Endodermal cell (in vitro differentiated cells): ENCODE data around the gene TMEM273. TPM values are rescaled to one million over a fixed set of nuclear protein-coding genes. Genes with fewer than 3 reads are reported as not detected.

Source experiments
- DNase-seq: peaks from one replicate; pipeline ENCODE4 v3.0.0-alpha.2; 2017
- H3K27ac ChIP-seq: 2 replicates; pipeline ENCODE4 v1.5.1; 2013; ENCODE audit warnings: mild to moderate bottlenecking, low read depth, low read length, moderate library complexity
- H3K27me3 ChIP-seq: 2 replicates; pipeline ENCODE4 v1.6.1; 2013; ENCODE audit warnings: mild to moderate bottlenecking, low read length, moderate library complexity; ENCODE audit not compliant: insufficient read depth, control insufficient read depth, poor library complexity, severe bottlenecking
- H3K36me3 ChIP-seq: 2 replicates; pipeline ENCODE4 v1.7.0; 2013; ENCODE audit warnings: mild to moderate bottlenecking, low read length, moderate library complexity; ENCODE audit not compliant: control insufficient read depth, insufficient read depth
- H3K4me1 ChIP-seq: one replicate; pipeline ENCODE4 v1.7.0; 2013; ENCODE audit warnings: low read length; ENCODE audit not compliant: control insufficient read depth, insufficient read depth
- H3K4me3 ChIP-seq: 2 replicates; pipeline ENCODE4 v1.5.1; 2013; ENCODE audit warnings: mild to moderate bottlenecking, low read length, moderate library complexity
- H3K9ac ChIP-seq: 2 replicates; pipeline ENCODE4 v1.6.1; 2013; ENCODE audit warnings: mild to moderate bottlenecking, low read length, moderate library complexity; ENCODE audit not compliant: poor library complexity, severe bottlenecking; ENCODE audit errors: extremely low read depth
- H3K9me3 ChIP-seq: 2 replicates; pipeline ENCODE4 v1.6.1; 2013; ENCODE audit warnings: mild to moderate bottlenecking, low read length, moderate library complexity; ENCODE audit not compliant: control insufficient read depth
- H3K27ac Mint-ChIP-seq: 2 replicates; pipeline ENCODE4 v1.8.0; 2020; ENCODE audit warnings: mixed read lengths
- H3K27me3 Mint-ChIP-seq: 2 replicates; pipeline ENCODE4 v1.8.0; 2021; ENCODE audit warnings: mild to moderate bottlenecking, mixed read lengths; ENCODE audit not compliant: insufficient read depth
- H3K36me3 Mint-ChIP-seq: 2 replicates; pipeline ENCODE4 v1.8.0; 2020; ENCODE audit warnings: low read depth, mixed read lengths
- H3K4me1 Mint-ChIP-seq: 2 replicates; pipeline ENCODE4 v1.8.0; 2020; ENCODE audit warnings: mixed read lengths
- H3K4me3 Mint-ChIP-seq: 2 replicates; pipeline ENCODE4 v1.8.0; 2020; ENCODE audit warnings: mild to moderate bottlenecking, moderate library complexity, mixed read lengths
- H3K9me3 Mint-ChIP-seq: 2 replicates; pipeline ENCODE4 v1.8.0; 2020; ENCODE audit warnings: mild to moderate bottlenecking, mixed read lengths
- CTCF ChIP-seq: fragments of 200-600 bp; sonication (generic); conservative IDR thresholded peaks from 2 replicates; pipeline ENCODE4 v1.5.0; 2021; ENCODE audit warnings: antibody characterized with exemption, mild to moderate bottlenecking
- WGBS, 2 experiments: methylation state at CpG; one replicate each; pipeline versions ENCODE4 v1.1.5 to v1.1.7; 2013; ENCODE audit warnings: missing lambda C conversion rate in 2 of 2, mixed read lengths in 1 of 2; ENCODE audit not compliant: insufficient coverage in 1 of 2, insufficient read length in 1 of 2; 5-methylcytosine and 5-hydroxymethylcytosine counted together
- total RNA-seq, 2 donors: library from RNA; stranded (reverse); fragmentation: NEBNext Ultra II Directional in 1 of 2; extraction: Animal tissue kit (Norgen Biotek cat#: 25700) in 1 of 2; gene quantifications; 2 replicates in 1 of 2; 3 replicates in 1 of 2; pipeline ENCODE4 v1.2.1, GENCODE V29; 2021

The TMEM273 gene
- total RNA-seq, 2 donors from 2014 or later = not detected

- peaks cover 58% of the 10 kb centered on the region for H3K27me3 ChIP-seq
- DNase-seq = no peak
- H3K36me3 Mint-ChIP-seq = no peaks in the 10 kb centered on the region
- TF ChIP-seq CTCF = no peak
- H3K36me3 ChIP-seq = no peaks in the 10 kb centered on the region
- H3K9ac ChIP-seq = peak overlapping the region; percentile 29
- H3K4me3 ChIP-seq = peak overlapping the region; percentile 79
- H3K4me3 Mint-ChIP-seq = peak overlapping the region; percentile 61
- H3K27ac Mint-ChIP-seq = peak overlapping the region; percentile 61
- H3K4me1 Mint-ChIP-seq = peaks cover 18% of the 10 kb centered on the region
- H3K9me3 ChIP-seq = no peaks in the 10 kb centered on the region
- no peak overlapping the region for H3K27ac ChIP-seq
- H3K9me3 Mint-ChIP-seq = no peaks in the 10 kb centered on the region
- 47 to 54% methylated on average over 8 to 9 of the region's 9 CpGs for WGBS, 2 experiments
- H3K4me1 ChIP-seq = no peaks in the 10 kb centered on the region
- H3K27me3 Mint-ChIP-seq = peaks cover 36% of the 10 kb centered on the region
Observed at GRCh38 chr10:49114718-49115014, 73.5 kb downstream of the TMEM273 start.

GRCh38 chr10:49113741-49114141, 74.5 kb downstream of the TMEM273 start:
- Mint-ChIP-seq H3K36me3 (no peaks in the 10 kb centered on the region), H3K4me3 (no peak overlapping the region), H3K27me3 (peaks cover 36% of the 10 kb centered on the region), H3K4me1 (peaks cover 16% of the 10 kb centered on the region), H3K27ac (no peak overlapping the region), H3K9me3 (no peaks in the 10 kb centered on the region)
- TF ChIP-seq CTCF = no peak
- Histone ChIP-seq H3K27ac (no peak overlapping the region), H3K9me3 (no peaks in the 10 kb centered on the region), H3K9ac (no peak overlapping the region), H3K36me3 (no peaks in the 10 kb centered on the region), H3K4me1 (no peaks in the 10 kb centered on the region), H3K4me3 (no peak overlapping the region), H3K27me3 (peaks cover 57% of the 10 kb centered on the region)
- peak; percentile 31 for DNase-seq
- WGBS, 2 experiments = 89 to 100% methylated on average over 1 to 3 of the region's 3 CpGs

GRCh38 chr10:49112851-49113250, 75.3 kb downstream of the TMEM273 start:
- H3K9me3 Mint-ChIP-seq = no peaks in the 10 kb centered on the region
- no peak for TF ChIP-seq CTCF
- peaks cover 36% of the 10 kb centered on the region for H3K27me3 Mint-ChIP-seq
- H3K36me3 ChIP-seq = no peaks in the 10 kb centered on the region
- no peak overlapping the region for H3K4me3 Mint-ChIP-seq
- H3K27ac ChIP-seq = no peak overlapping the region
- 85 to 93% methylated on average over 2 to 3 of the region's 3 CpGs for WGBS, 2 experiments
- H3K27me3 ChIP-seq = peaks cover 57% of the 10 kb centered on the region
- H3K4me1 ChIP-seq = no peaks in the 10 kb centered on the region
- H3K9me3 ChIP-seq = no peaks in the 10 kb centered on the region
- peaks cover 7% of the 10 kb centered on the region for H3K4me1 Mint-ChIP-seq
- H3K9ac ChIP-seq = no peak overlapping the region
- no peak overlapping the region for H3K27ac Mint-ChIP-seq
- no peak for DNase-seq
- no peak overlapping the region for H3K4me3 ChIP-seq
- no peaks in the 10 kb centered on the region for H3K36me3 Mint-ChIP-seq
